GM19452 (cell line): ENCODE measurements around the gene TES.
"Not testable (repeated sequence)": the region's sequence is repeated elsewhere in the genome, so short reads cannot be mapped to it uniquely, and the experiment has no call there.

Source experiments
- ATAC-seq: cut with Tn5 transposase; IDR thresholded peaks from one replicate; pipeline ENCODE4 v1.9.1; 2021; ENCODE audit not compliant: unreplicated experiment

TES gene

GRCh38 chr7:116280803-116281202, 70.5 kb downstream of the TES start:
- ATAC-seq: no peak

- ATAC-seq: no peak
Measured at GRCh38 chr7:116283595-116284204, 73.4 kb downstream of the TES start.

GRCh38 chr7:116284390-116284789, 74.1 kb downstream of the TES start:
- ATAC-seq: no peak

- ATAC-seq: no peak
Measured at GRCh38 chr7:116285252-116285651, 74.9 kb downstream of the TES start.

- ATAC-seq: no peak
Measured at GRCh38 chr7:116290740-116291139, 80.4 kb downstream of the TES start.

- no peak for ATAC-seq
Measured at GRCh38 chr7:116291937-116292336, 81.6 kb downstream of the TES start.

- ATAC-seq: no peak
Measured at GRCh38 chr7:116292381-116292780, 82.0 kb downstream of the TES start.

GRCh38 chr7:116293139-116293538, 82.8 kb downstream of the TES start:
- ATAC-seq: no peak

GRCh38 chr7:116293633-116294032, 83.3 kb downstream of the TES start:
- ATAC-seq: no peak

- ATAC-seq: not testable (repeated sequence)
Measured at GRCh38 chr7:116295903-116296302, 85.6 kb downstream of the TES start.

- no peak for ATAC-seq
Measured at GRCh38 chr7:116298055-116298454, 87.7 kb downstream of the TES start.

GRCh38 chr7:116298576-116298975, 88.2 kb downstream of the TES start:
- ATAC-seq: no peak

- no peak for ATAC-seq
Measured at GRCh38 chr7:116305485-116306408, 95.4 kb downstream of the TES start.

- ATAC-seq: no peak
Measured at GRCh38 chr7:116306409-116307048, 96.2 kb downstream of the TES start.

GRCh38 chr7:116307253-116307652, 96.9 kb downstream of the TES start:
- no peak for ATAC-seq
